NOMO-1 (cell line): Measurements from ENCODE around the gene THOC2.
"Not testable (repeated sequence)": the region's sequence is repeated elsewhere in the genome, so short reads cannot be mapped to it uniquely, and the experiment has no call there.

Experiments used
- DNase-seq, 2 experiments: peaks; one replicate each; lab custom pipeline; 2025; ENCODE audit not compliant: unreplicated experiment in 2 of 2; lab: John Stamatoyannopoulos, UW

THOC2 gene

DNA sequence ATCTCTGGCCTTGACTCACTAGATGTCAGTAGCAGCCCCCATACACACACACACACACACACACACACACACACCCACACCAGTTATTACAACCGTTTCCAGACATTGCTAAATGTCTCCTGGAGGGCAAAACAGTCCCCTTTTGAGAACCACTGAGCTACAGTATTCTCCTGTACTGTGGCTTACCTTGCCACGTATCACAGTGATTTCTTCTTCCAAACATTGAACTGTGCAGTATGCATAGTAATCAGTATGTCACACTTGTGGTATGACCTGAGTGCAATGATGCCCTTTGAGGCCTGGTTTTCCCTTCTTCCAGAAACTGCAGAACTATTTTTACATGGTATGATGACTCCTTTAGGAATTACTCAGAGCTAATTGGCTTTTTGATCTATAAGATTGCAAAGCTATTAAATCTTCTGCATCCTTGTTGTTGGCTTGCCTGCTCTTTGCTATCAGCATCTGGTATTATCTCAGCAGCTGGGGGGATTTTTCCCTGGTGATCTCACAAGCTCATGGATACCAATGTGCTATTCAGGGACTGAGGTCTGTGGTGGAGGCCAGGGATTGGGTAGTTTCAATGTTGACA, 3.6 kb upstream of the THOC2 start:
- DNase-seq, result no peak

DNA sequence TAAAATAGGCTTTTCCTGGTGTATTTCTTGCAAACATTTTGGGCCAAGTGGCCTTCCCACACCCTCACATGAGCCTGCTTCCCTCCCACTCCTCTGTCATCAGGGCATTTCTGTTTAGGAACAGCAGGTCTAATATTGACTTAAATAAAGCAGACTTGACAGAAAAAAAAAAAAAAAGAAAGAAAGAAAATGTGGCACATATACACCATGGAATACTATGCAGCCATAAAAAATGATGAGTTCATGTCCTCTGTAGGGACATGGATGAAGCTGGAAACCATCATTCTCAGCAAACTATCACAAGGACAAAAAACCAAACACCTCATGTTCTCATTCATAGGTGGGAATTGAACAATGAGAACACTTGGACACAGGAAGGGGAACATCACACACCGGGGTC, 2.3 kb upstream of the THOC2 start:
- DNase-seq, result not testable (repeated sequence)

DNA sequence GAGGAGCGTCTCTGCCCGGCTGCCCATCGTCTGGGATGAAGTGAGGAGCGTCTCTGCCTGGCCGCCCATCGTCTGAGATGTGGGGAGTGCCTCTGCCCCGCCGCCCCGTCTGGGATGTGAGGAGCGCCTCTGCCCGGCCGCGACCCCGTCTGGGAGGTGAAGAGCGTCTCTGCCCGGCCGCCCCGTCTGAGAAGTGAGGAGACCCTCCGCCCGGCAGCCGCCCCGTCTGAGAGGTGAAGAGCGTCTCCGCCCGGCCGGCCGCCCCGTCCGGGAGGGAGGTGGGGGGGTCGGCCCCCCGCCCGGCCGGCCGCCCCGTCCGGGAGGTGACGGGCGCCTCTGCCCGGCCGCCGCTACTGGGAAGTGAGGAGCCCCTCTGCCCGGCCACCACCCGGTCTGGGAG, 1.2 kb upstream of the THOC2 start:
- DNase-seq, result not testable (repeated sequence)

DNA sequence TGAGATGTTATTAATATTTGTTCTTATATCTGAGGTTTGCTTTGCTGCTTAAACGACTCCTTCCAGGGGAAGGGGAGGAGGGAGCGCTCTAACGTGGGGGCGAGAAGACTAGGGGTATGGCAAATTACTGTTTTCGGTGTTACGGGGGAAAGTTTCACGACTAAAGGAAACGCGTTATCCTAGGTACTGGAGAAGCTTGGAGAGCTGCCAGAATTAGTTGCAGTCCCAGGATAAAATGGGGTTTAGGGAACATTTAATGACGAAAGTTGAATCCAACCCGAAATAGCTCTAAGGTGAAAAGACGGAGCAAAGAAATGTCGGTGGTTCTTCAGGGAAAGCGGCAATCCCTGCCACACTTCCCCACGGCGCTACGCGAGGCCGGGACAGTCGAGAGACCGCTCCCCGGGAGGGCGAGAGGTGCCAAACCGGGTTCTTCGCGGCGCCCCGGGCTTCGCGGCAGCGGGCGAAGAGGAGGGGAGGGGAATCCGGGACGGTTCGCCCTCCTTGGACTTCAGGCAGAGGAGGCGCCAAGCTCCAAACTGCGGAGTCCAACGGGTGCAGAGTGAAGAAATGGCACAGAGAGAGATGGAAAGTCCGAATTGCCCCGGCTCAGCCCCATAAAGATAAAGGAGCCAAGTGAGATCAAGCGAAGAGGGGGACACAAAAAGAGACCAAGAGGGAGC, 724 bp downstream of the THOC2 start:
- no peak for DNase-seq

DNA sequence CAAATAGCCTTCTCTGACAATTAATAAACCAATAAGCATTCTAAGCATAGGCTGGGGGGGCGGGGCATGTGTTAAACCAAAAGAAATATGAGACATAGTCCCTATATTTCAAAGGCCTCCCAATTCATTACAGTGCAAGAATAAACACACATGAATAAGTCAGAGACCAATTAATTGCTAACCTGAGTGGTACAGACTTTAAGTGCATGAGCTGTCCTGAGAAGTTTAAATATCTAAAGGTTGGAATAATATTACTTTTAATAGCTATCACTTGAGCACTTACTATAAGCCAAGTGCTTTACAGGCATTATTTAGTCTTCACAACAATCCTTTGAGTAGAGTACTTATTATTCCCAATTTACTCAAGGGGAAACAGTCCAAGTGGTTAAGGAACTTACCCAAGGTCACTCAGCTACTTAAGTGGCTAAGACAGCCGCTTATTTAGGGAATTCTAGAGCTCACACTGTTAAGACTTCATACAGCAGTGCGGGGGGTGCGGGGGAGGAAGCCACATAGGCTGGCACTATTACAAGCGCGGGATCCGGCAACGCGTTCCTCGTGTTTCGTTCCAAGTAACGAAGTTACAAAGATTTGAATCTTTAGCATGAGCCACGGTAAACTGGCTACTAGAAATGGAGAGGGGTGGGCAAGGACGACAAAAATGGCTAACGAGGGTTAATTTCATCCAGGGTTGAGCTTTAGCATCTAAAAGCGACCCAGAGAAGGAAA, 1.4 kb downstream of the THOC2 start:
- no peak for DNase-seq

DNA sequence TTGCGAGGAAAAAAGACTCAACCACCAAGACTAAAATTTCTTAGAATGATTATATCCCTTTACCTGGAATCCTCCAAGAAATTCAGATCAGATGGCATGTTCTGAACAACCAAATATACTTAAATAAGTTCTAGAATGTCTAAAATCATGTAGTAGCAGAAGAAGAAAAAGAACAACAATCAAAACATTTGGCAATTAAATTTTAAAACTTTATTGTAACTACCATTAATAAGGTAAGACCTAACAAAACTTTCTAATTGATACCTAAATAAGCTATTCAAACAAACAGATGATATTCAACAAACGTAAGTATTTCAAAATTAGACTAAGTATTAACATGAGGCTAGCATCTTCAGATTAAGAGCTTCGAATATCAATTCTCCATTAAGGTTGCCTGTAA, 4.3 kb downstream of the THOC2 start:
- no peak for DNase-seq

DNA sequence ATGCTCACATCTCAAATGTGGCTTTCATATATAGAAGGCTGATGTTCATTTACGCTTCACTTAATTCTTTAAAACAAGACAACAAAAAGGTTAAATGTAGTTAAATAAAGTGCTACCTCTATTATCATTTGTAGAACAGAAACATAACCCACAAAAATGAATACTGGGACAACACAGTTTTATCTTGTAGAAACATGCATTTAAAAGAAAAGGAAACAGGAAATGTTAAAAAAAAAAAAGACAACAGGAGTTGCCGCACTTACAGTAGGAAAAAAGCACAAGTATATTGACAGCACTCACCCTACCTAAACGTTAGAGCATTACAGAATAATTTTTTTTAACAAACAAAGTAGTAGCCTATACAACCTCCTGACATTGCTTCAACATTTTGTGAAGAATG, 4.8 kb downstream of the THOC2 start:
- no peak for DNase-seq

DNA sequence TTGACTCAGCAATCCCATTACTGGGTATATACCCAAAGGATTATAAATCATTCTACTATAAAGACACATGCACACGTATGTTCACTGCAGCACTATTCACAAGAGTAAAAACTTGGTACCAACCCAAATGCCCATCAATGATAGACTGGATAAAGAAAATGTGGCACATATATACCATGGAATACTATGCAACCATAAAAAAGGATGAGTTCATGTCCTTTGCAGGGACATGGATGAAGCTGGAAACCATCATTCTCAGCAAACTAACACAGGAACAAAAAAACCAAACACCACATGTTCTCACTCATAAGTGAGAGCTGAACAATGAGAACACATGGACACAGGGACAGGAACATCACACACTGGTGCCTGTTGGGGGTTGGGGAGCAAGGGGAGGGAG, 10.7 kb downstream of the THOC2 start:
- DNase-seq, result not testable (repeated sequence)

DNA sequence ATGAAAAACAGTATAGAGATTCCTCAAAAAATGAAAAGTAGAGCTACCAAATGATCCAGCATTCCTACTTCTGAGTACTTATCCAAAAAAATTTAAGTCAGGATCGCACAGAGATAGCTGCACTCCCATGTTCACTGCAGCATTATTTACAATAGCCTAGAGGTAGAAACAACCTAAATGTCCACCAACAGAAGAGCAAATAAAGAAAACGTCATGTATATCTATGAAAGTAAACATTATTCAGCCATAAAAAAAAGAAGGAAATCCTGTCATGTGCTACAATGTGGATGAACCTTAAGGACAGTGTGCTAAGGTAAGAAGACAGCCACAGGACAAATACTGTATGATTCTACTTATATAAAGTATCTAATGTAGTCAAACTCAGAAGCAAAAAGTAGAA, 12.4 kb downstream of the THOC2 start:
- no peak for DNase-seq

DNA sequence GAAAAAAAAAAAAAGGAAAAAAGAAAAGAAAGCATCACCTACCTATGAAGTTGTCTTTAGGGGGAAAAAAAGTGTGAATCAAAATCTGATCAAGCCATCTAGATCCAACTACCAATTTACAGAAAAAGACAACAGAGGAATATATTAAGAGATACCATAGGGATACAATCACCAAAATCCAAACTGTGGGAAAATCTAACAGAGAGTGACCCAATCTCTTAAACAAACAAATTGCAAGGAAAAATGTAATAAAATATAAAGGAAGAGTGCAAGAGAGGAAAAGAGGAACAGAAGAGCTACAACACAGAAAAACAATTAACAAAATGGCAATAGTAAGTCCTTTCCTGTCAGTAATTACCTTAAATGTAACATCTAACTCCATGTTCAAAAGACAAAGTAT, 19.0 kb downstream of the THOC2 start:
- DNase-seq, result peak in 1 of 2 experiments; percentile 24

DNA sequence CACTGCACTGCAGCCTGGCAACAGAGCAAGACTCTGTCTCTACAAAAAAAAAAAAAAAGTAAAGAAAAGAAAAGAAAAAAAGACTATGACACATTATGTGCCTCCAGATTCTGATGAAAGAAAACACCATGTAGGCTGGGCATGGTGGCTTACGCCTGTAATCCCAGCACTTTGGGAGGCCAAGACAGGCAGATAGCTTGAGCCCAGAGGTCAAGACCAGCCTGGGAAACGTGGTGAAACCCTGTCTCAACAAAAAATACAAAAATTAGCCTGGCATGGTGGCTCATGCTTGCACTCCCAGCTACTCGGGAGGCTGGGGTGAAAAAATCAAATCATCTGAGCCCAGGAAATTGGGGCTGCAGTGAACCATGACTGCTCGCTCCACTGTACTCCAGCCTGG, 19.4 kb downstream of the THOC2 start:
- no peak for DNase-seq

DNA sequence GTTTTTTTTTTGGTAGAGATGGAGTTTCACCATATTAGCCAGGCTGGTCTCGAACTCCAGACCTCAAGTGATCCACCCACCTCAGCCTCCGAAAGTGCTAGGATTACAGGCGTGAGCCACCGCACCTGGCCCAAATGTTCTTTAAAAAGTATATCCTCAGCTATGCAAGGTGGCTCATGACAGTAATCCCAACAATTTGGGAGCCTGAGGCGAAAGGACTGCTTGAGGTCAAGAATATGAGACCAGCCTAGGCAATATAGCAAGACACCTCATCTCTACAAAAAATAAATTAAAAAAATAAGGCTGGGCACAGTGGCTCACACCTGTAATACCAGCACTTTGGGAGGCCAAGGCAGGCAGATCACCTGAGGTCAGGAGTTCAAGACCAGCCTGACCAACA, 21.7 kb downstream of the THOC2 start:
- not testable (repeated sequence) for DNase-seq

DNA sequence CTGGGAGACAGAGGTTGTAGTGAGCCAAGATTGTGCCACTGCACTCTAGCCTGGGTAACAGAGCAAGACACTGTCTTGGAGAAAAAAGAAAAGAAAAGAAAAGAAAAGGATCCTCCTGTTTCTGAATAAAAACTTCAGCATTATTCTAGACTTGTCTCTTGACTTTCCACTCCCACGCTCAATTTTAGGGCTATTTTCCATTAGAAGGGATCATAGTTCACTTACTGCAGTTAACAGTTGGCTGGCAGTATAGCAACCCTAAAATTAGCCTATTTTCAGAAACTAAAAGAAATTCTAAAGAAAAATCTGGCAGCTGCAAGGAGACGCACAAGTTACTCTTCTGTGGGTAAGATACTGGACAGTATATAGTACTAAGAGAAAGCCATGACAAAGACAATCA, 28.1 kb downstream of the THOC2 start:
- no peak for DNase-seq

DNA sequence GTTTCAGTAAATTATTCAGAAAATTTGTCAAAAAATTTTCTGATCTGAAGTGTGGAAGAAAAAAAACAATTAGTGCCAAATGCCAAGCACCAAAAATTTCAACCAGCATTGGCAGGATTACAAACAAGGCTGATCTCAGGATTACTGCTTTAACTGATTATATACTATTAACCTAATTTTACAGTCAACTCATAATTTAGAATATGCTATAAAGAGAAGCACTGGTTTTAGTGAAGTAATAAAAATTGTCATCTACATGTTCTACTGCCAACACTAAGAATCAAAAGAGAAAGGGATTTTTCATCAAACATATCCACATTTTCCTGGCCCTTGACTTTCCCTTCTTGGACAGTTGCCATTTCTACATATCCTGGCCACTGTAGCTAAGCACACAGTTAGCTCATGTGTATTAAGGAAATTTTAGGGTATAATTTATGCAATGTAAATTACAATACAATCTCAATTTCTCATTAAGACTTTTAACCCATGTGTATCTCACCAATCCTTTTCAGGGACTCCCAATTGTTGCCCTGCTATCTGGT, 33.8 kb downstream of the THOC2 start:
- no peak for DNase-seq

DNA sequence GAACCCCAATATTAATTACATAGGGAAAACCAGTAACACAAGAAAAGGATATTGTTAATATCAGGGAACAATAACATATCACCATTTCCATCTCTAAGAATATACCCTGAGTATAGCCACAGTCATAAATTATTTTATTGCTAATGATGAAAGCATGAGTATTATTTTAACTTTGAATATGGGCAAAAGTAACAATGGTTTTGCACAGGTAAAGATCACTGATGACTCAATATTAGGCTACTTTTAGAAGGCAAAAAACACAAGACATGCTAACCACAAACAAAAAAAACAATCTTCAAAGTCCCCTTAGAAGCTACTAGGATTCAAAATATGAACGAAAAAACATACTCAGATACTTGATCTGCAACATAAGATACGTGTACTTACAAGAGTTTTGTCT, 36.5 kb downstream of the THOC2 start:
- DNase-seq, result no peak

DNA sequence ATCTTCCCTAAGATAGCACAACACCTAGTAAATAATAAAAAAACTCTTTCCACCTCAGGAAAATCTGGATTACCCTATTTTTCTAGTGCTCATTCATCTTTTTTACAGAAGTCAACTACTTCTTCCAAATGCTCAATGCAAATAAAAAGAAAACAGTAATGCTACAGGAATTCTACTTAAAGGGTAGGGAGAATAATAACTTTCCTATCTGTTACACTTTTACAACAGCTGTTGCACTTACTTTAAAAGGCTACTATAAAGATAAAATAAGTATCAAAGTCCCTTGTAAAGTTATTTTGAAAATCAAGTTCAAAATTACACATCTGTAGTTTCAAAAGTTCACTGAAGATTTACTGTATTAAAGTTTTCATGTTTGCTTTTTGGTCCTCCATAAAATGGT, 37.6 kb downstream of the THOC2 start:
- no peak for DNase-seq

DNA sequence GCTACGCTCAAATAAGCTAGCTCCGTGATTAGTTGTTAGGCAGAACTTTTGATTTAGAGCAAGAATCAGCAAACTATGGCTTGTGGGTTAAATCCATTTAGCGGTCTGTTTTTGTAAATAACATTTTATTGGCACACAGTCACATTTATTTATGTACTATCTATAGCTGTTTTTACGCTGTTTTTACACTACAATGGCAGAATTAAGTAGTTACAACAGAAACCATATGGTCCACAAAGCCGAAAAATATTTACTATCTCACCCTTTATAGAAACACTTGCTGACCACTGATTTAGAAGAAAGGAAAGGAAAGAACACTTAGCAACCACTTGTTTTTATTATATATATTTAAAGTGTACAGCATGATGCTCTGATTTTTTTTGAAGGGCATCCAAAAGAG, 41.1 kb downstream of the THOC2 start:
- no peak for DNase-seq

DNA sequence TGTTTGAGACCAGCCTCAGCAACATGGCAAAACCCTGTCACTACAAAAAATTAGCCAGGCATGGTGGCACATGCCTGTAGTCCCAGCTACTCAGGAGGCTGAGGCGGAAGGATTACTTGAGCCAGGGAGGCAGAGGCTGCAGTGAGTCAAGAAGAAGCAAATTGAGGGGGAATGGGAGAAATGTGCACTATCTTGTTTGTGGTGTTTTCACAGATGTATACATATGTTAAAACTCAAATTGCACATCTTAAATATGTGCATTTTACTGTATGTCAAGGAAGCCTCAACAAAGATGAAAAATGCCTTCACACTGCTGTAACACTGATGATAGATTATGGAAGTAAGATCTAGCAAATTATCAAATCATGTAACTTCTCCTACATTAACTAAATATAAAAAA, 44.3 kb downstream of the THOC2 start:
- no peak for DNase-seq

DNA sequence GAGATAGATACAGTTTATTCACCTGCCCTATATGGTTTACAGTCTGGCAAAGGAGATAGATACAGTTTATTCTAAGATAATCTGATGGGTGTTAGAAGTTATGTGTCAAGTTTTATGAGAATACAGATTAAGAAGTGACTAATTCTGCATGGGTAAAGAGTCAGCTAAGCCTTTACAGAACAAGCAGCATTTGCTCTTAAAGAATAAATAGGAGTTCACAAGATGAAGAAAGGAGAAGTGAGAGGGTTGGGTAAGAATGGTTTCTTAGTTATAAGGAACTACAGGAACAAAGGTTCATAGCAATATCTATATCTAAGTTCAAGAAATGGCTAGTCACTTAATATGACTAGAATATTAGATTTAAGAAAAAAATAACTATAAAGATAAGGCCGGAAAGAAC, 47.6 kb downstream of the THOC2 start:
- DNase-seq, result peak; percentile 44 to 89

DNA sequence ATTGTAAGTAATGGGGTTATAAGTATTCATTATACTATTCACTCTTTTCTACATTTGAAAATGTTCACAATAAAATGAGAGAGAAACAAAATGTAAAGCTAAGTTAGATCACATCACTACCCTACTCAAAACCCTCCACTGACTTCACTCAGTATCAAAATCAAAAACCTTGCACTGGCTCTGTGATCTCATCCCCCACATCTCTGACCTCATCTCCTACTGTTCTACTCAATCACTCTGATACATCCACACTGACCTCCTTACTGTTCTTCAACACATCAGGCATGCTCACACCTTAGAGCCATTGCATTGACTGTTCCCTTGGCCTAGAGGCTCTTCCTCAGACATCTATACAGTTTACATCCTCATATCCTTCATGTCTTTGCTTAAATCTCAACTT, 50.7 kb downstream of the THOC2 start:
- DNase-seq, result no peak

DNA sequence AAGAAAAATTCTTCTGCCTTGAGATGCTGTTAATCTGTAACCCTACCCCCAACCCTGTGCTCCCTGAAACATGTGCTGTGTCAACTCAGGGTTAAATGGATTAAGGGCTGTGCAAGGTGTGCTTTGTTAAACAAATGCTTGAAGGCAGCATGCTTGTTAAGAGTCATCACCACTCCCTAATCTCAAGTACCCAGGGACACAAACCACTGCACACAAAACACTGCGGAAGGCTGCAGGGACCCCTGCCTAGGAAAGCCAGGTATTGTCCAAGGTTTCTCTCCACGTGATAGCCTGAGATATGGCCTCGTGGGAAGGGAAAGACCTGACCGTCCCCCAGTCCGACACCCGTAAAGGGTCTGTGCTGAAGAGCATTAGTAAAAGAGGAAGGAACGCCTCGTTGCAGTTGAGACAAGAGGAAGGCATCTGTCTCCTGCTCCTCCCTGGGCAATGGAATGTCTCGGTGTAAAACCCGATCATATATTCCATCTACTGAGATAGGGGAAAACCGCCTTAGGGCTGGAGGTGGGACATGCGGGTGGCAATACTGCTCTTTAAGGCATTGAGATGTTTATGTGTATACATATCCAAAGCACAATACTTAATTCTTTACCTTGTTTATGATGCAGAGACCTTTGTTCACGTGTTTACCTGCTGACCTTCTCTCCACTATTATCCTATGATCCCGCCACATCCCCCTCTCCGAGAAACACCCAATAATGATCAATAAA, 53.0 kb downstream of the THOC2 start:
- not testable (repeated sequence) for DNase-seq
